Panc1 (cell line): ENCODE results near the gene SNRPD2. TPM values are rescaled to one million over a fixed set of nuclear protein-coding genes. Genes with fewer than 3 reads are reported as not detected.

ENCODE experiments used
- ATAC-seq: fragments of 200-7000 bp; cut with Tn5 transposase; 2 replicates; pipeline ENCODE4 v1.9.1; 2020; ENCODE audit warnings: mild to moderate bottlenecking, moderate library complexity
- BruUV-seq: library from RNA; stranded (reverse); fragments of 400-500 nt; replicated peaks from 2 replicates; lab custom pipeline; 2021; lab: Mats Ljungman, UMichigan
- CTCF ChIA-PET: fragments of 300-600 bp; sonication (Branson Sonifier 250); formaldehyde crosslinking; loops from one replicate; lab custom pipeline; 2022; ENCODE audit warnings: antibody characterized with exemption; lab: Charles Lee
- POLR2A ChIA-PET: fragments of 300-600 bp; sonication (Branson Sonifier 250); formaldehyde crosslinking; loops from one replicate; lab custom pipeline; 2022; ENCODE audit warnings: antibody characterized with exemption; lab: Charles Lee
- DNase-seq: peaks from one replicate; pipeline ENCODE4 v3.0.0-alpha.2; 2010; ENCODE audit warnings: low read depth, low spot score
- H3K27ac ChIP-seq: 2 replicates; pipeline ENCODE4 v1.5.1; 2011; ENCODE audit warnings: mild to moderate bottlenecking, low read length, inconsistent platforms
- H3K27me3 ChIP-seq: fragments of 200-500 bp; sonication (Bioruptor generic); 2 replicates; pipeline ENCODE4 v1.6.0; 2014; ENCODE audit warnings: low read length, inconsistent platforms; ENCODE audit not compliant: control insufficient read depth, insufficient read depth
- H3K36me3 ChIP-seq: fragments of 200-500 bp; sonication (Bioruptor generic); 2 replicates; pipeline ENCODE4 v1.5.1; 2014; ENCODE audit warnings: inconsistent platforms, mild to moderate bottlenecking, low read length, moderate library complexity; ENCODE audit not compliant: control insufficient read depth, insufficient read depth
- H3K4me1 ChIP-seq: 2 replicates; pipeline ENCODE4 v1.5.1; 2011; ENCODE audit warnings: inconsistent platforms, mild to moderate bottlenecking, low read length, moderate library complexity; ENCODE audit not compliant: control insufficient read depth, insufficient read depth
- H3K4me3 ChIP-seq, 2 experiments: 2 replicates each; pipeline ENCODE4 v1.5.1; 2011 to 2012; ENCODE audit warnings: low read depth in 2 of 2, low read length in 2 of 2, mild to moderate bottlenecking in 2 of 2, inconsistent platforms in 1 of 2, moderate library complexity in 1 of 2
- H3K9me3 ChIP-seq: fragments of 200-500 bp; sonication (Bioruptor generic); 2 replicates; pipeline ENCODE4 v1.5.1; 2014; ENCODE audit warnings: low read depth, mild to moderate bottlenecking, inconsistent platforms, low read length, moderate library complexity; ENCODE audit not compliant: control insufficient read depth, insufficient read depth
- CTCF ChIP-seq: fragments of 450-650 bp; IDR thresholded peaks from 2 replicates; pipeline ENCODE4 v1.5.1; 2017; ENCODE audit warnings: mild to moderate bottlenecking
- POLR2AphosphoS5 ChIP-seq: IDR thresholded peaks from 2 replicates; pipeline ENCODE4 v1.6.1; 2012; ENCODE audit warnings: mild to moderate bottlenecking, low read depth, low read length, moderate library complexity
- SIN3A ChIP-seq: IDR thresholded peaks from 2 replicates; pipeline ENCODE4 v1.6.1; 2012; ENCODE audit warnings: low read depth, mild to moderate bottlenecking, low read length, moderate library complexity, borderline replicate concordance; ENCODE audit not compliant: insufficient read depth
- TCF7L2 ChIP-seq: IDR thresholded peaks from 2 replicates; pipeline ENCODE4 v1.6.1; 2011; ENCODE audit warnings: mild to moderate bottlenecking, low read depth, low read length, inconsistent platforms
- in situ Hi-C: cut with HindIII; loops from 2 replicates; pipeline ENCODE4 v1.10.0; 2016; ENCODE audit warnings: low sequenced_read_pairs, low pct_unique_long_range_greater_than_20kb
- intact Hi-C: fragments of 100-400 bp; cut with micrococcal nuclease; formaldehyde crosslinking; loops from one replicate; pipeline ENCODE4 v1.10.0; 2022; ENCODE audit not compliant: unreplicated experiment
- total RNA-seq: library from RNA; stranded (reverse); gene quantifications from one replicate; pipeline ENCODE4 v1.2.1, GENCODE V29; 2021; ENCODE audit not compliant: unreplicated experiment
- TF ChIP-seq, protein P1 (sequence below), 2 experiments: IDR thresholded peaks; 2 replicates each; pipeline ENCODE4 v1.6.1; 2011 to 2012; ENCODE audit warnings: low read depth in 2 of 2, control low read depth in 1 of 2, low read length in 1 of 2, mild to moderate bottlenecking in 1 of 2, moderate library complexity in 1 of 2; ENCODE audit not compliant: insufficient read depth in 1 of 2

Gene SNRPD2
- total RNA-seq, 1 experiment from 2014 or later = 496 TPM

GRCh38 chr19:45716359-45717130 is 24.8 kb upstream of the SNRPD2 start:
- CTCF ChIA-PET = interaction anchor here (0.7 to 1.0 kb wide), 3 partner anchors 18 to 100 kb away, joined by 4 to 8 read pairs (median 4); no protein-coding TSS in a partner anchor
- intact Hi-C loops = no loop called here
- peak; percentile 28; the same call in 1 of the 2 replicates for ATAC-seq

GRCh38 chr19:45715139-45715538 is 23.4 kb upstream of the SNRPD2 start:
- no peaks in the 10 kb centered on the region for H3K27me3 ChIP-seq
- ATAC-seq (no peak), DNase-seq (no peak)
- no peak overlapping the region for H3K27ac ChIP-seq
- intact Hi-C loops (no loop called here), in situ Hi-C loops (no loop called here)
- POLR2A ChIA-PET = no interaction called here
- no peaks in the 10 kb centered on the region for H3K36me3 ChIP-seq
- no TSS peak for BruUV-seq
- H3K4me1 ChIP-seq = peaks cover 15% of the 10 kb centered on the region
- CTCF ChIA-PET = no interaction called here
- H3K9me3 ChIP-seq = no peaks in the 10 kb centered on the region
- H3K4me3 ChIP-seq = no peak overlapping the region
- no peak for TF ChIP-seq TCF7L2
- TF ChIP-seq, protein P1, sequence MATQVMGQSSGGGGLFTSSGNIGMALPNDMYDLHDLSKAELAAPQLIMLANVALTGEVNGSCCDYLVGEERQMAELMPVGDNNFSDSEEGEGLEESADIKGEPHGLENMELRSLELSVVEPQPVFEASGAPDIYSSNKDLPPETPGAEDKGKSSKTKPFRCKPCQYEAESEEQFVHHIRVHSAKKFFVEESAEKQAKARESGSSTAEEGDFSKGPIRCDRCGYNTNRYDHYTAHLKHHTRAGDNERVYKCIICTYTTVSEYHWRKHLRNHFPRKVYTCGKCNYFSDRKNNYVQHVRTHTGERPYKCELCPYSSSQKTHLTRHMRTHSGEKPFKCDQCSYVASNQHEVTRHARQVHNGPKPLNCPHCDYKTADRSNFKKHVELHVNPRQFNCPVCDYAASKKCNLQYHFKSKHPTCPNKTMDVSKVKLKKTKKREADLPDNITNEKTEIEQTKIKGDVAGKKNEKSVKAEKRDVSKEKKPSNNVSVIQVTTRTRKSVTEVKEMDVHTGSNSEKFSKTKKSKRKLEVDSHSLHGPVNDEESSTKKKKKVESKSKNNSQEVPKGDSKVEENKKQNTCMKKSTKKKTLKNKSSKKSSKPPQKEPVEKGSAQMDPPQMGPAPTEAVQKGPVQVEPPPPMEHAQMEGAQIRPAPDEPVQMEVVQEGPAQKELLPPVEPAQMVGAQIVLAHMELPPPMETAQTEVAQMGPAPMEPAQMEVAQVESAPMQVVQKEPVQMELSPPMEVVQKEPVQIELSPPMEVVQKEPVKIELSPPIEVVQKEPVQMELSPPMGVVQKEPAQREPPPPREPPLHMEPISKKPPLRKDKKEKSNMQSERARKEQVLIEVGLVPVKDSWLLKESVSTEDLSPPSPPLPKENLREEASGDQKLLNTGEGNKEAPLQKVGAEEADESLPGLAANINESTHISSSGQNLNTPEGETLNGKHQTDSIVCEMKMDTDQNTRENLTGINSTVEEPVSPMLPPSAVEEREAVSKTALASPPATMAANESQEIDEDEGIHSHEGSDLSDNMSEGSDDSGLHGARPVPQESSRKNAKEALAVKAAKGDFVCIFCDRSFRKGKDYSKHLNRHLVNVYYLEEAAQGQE (IDR thresholded peaks at IDR 0.05; ENCODE audit: insufficient read depth in 1 of 2, low read depth in 2 of 2, low read length in 1 of 2) = no peak
- no peak for TF ChIP-seq CTCF
- no peak for TF ChIP-seq SIN3A
- no peak for TF ChIP-seq POLR2AphosphoS5

More at GRCh38 chr19:45716359-45717130, 24.8 kb upstream of the SNRPD2 start:
- H3K9me3 ChIP-seq = no peaks in the 10 kb centered on the region
- H3K27me3 ChIP-seq = no peaks in the 10 kb centered on the region
- DNase-seq = no peak
- peak overlapping the region; percentile 72 to 92 for H3K4me3 ChIP-seq
- no peaks in the 10 kb centered on the region for H3K36me3 ChIP-seq
- in situ Hi-C loops = no loop called here
- TF ChIP-seq POLR2AphosphoS5 (no peak), TCF7L2 (no peak), CTCF (no peak), SIN3A (no peak)
- TF ChIP-seq, protein P1 (IDR thresholded peaks at IDR 0.05; ENCODE audit: insufficient read depth in 1 of 2, low read depth in 2 of 2, low read length in 1 of 2) = no peak
- BruUV-seq = TSS peak; percentile 92
- peak overlapping the region; percentile 96 for H3K27ac ChIP-seq
- POLR2A ChIA-PET = interaction anchor here (1.2 kb wide), 1 partner anchor 53 kb away, joined by 3 read pairs; the partner anchor contains the start of gene SIX5
- H3K4me1 ChIP-seq = peaks cover 15% of the 10 kb centered on the region
